AG08395 (cell line): Measurements from ENCODE around the gene PRKCZ.
A peak's percentile ranks its signal among the peaks of the same experiment; 100 is the strongest.

ENCODE experiments used
- DNase-seq: peaks from one replicate; pipeline ENCODE4 v3.0.0; 2012; ENCODE audit warnings: mixed read lengths, low spot score

The PRKCZ gene

GRCh38 chr1:2024887-2025286 lies 25.3 kb upstream of the PRKCZ start:
- no peak for DNase-seq

- no peak for DNase-seq
Observed at GRCh38 chr1:2025491-2025981, 24.7 kb upstream of the PRKCZ start.

- DNase-seq, result no peak
Observed at GRCh38 chr1:2027961-2028583, 22.1 kb upstream of the PRKCZ start.

GRCh38 chr1:2028870-2029560 lies 21.2 kb upstream of the PRKCZ start:
- DNase-seq, result no peak

GRCh38 chr1:2029561-2029960 lies 20.6 kb upstream of the PRKCZ start:
- DNase-seq, result no peak

- DNase-seq, result no peak
Observed at GRCh38 chr1:2030076-2030871, 19.9 kb upstream of the PRKCZ start.

- no peak for DNase-seq
Observed at GRCh38 chr1:2031546-2032540, 18.4 kb upstream of the PRKCZ start.

- DNase-seq, result no peak
Observed at GRCh38 chr1:2032737-2033136, 17.5 kb upstream of the PRKCZ start.

GRCh38 chr1:2033165-2033564 lies 17.0 kb upstream of the PRKCZ start:
- DNase-seq, result no peak

- no peak for DNase-seq
Observed at GRCh38 chr1:2036287-2036686, 13.9 kb upstream of the PRKCZ start.

GRCh38 chr1:2037314-2037979 lies 12.8 kb upstream of the PRKCZ start:
- no peak for DNase-seq

- no peak for DNase-seq
Observed at GRCh38 chr1:2038229-2038628, 12.0 kb upstream of the PRKCZ start.

GRCh38 chr1:2039251-2039650 lies 11.0 kb upstream of the PRKCZ start:
- DNase-seq, result no peak

- no peak for DNase-seq
Observed at GRCh38 chr1:2041305-2041704, 8.9 kb upstream of the PRKCZ start.

- no peak for DNase-seq
Observed at GRCh38 chr1:2041887-2042286, 8.3 kb upstream of the PRKCZ start.

GRCh38 chr1:2042830-2043773 lies 7.1 kb upstream of the PRKCZ start:
- no peak for DNase-seq

GRCh38 chr1:2043886-2044285 lies 6.3 kb upstream of the PRKCZ start:
- DNase-seq, result no peak

GRCh38 chr1:2044510-2045319 lies 5.5 kb upstream of the PRKCZ start:
- DNase-seq, result peak; percentile 86
